ENCODE measurements around the gene KLF9.

KLF9 gene
- 263 reads per million, percentile 94 among the genes with 10 or more reads in this experiment for total RNA-seq

DNA sequence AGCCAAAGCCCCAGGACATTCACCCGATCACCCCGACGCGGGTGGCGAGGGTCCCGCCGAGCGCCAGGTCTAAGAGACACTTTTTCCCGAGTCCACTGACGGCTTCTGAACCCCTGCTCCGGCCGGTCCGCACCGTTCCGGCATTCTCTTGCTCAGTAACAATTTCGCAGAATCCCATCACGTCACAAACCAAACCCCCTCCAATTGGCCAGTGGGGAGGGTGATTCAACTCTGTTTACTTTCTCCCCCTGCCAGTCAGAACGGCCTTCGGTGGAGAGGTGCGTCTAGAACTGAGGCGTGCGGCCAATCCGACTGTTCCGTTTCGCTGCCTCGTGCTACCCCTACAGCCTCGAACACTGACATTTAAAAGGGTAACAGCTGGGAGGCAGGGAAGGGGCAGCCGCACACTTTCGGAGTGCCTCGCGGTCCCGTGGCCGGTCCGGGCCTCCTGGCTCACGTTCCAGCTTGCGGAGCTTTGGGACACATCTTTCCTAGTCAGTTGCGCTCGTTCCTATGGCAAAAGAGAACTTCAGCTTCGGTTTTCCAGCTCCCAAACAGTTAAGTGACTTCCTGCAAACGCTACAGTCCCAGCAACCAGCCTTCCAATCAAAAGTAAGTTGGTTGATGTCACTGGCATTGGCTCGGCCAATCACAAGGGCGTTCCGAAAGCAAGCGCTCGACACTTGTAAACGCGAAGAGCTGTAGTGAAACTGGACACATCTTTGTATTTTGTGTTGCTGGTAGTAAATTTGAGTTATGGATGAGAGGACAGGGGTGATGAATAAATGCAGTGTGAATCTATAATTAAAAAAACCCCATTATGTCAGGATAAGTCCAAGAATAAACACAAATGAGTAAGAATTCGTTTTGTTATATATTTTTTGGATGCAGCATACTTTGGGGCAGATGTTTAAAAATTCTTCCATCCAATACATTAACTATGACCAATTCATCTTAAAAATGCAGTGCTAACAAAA lies at the start of gene KLF9:
TSS of gene KLF9 (minus strand) at position 859 of the 977 bp plus-strand sequence. CDS start 1,294 bp downstream, outside the sequence.
- peak; percentile 88 for DNase-seq

DNA sequence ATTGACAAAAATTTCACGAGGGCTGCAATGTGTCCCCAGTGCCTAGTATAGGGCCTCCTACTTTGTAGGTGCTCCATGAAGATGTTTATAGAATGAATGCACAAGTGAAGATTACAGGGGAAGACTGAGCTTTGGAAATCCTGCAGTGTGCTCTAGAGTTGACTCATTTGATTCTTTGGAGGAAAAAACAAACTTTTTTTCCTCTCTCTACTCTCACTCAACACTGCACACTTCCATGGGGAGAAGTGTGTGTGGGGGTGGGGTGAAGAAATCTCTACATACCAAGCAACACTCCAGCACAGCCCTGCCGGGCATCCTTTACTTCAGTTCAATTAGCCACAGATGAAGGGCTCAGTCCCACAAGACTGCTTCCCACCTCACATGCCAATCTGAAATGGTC lies 49.4 kb upstream of the KLF9 start:
- no peak for DNase-seq

DNA sequence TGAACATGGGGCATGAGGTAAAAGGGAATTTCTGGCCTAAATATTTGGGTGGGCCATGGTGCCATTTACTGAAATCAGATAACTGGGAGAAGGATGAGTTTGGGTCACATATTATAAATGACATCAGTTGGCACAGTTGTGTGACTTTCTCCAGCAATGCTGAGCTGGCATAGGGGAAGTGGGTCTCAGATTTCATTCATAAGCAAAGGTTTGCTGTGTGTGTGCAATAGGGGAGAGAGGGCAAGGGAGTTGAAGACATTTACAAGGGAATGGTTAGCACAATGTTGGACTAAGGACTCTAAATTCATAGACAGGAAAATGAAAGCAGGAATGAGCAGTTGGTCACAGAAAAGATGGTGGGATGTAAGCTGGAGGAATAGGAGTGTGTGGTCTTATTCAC lies 47.8 kb upstream of the KLF9 start:
- DNase-seq = no peak

DNA sequence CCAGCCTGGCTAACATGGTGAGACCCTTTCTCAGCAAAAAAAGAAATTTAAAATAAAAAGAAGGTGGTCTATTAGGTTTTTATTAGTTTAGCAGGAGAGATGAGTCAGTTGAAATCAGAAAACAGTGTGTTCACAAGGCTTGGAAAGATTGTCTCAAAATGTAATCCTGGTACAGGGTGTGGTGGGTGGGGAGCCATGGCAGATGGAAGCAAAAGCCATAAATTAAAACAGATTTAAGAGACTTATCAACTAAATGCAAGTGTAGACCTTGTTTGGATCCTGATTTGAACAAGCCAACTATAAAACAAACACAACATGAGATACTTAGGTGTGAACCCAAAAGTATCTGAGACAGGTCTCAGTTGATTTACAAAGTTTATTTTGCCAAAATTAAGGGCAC lies 42.8 kb upstream of the KLF9 start:
- DNase-seq = no peak

DNA sequence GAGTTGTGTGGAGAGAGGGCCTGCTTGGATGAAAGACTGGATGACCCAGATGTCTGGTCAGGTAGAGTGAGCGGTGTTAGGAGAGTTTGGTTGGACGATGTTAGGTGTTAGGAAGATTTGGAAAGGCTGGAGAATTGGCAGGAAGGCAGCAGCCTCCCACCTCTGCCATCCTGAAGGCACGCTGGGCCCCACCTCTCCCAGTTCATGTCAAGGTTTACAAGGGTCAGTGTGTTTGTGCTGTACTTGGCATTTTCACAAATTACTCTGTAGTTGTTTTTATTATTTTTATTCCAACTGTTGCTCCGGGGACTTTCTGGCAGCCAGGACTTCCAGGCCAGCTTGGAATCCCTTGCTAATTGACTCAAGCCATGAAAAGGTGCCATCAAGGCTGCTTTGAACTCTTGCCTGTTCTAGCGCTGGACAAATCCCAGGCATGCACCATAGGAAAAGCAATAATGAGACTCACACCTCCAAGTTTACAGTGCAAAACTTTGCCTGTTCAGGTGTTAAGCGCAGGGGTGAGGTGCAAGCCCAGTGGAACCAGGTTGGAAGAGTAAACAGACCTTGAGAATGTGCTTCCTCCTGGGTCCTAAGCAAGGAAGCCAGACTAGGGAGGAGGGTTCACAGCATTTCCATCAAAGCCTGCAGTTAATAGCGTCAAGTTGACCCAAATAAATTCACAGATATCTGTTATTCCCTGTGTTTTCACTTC lies 41.7 kb upstream of the KLF9 start:
- DNase-seq = no peak

DNA sequence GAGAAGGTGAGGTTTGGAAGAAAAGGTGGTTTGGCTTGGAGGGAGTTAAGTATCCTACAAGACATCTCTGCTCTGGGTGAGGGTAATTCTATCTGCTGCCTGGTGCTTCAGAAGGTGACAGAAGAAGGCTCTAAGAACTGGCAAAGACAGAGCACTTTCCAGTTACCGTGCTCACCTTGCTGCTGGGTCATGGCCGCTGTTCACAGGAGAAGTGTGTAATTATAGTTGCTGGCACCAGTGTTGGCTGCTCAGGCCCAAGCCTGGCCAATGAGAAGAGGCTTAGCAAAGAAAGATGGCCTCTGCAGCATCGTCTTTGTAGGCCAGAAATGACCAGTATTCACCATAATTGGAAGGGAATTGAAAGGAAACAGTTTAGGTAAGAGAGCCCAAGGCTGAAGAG lies 37.9 kb upstream of the KLF9 start:
- no peak for DNase-seq

DNA sequence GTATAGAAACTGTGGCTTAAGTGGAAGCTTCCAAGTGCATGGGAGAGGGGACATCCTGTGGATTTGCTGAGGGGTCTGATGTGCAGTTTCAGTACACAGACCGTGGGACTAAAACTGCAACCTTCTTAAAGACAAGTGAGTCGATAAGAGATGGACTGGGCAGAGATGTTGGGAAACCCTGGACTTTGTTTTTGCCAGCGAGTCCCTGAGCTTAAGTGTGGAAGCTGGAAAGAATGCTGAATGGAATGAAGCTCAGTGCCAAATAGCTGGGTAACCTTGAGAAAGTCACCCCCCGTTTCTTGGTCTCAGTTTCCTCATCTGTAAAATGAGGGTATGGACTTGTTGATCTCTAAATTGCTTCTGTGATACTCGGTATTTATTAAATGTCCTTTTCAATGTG lies 37.3 kb upstream of the KLF9 start:
- no peak for DNase-seq

DNA sequence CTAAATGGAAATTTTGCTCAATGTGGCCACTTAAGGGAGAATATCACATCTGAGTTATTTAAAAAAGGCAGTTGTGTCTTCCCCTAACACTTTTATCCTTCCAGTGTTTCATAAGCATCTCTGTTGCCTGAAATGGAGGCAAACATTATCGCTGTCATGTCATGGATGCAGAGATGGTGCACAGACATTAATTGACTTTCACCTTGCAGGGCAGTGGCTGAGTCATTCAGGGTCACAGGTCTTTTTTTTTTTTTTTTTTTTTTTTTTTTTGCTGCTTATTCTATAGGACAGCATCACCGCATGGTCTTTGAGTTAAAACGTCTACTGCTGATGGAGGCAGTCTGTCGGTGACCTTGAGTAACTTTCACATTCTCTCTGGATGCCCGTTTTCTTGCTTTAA lies 36.3 kb upstream of the KLF9 start:
- no peak for DNase-seq

DNA sequence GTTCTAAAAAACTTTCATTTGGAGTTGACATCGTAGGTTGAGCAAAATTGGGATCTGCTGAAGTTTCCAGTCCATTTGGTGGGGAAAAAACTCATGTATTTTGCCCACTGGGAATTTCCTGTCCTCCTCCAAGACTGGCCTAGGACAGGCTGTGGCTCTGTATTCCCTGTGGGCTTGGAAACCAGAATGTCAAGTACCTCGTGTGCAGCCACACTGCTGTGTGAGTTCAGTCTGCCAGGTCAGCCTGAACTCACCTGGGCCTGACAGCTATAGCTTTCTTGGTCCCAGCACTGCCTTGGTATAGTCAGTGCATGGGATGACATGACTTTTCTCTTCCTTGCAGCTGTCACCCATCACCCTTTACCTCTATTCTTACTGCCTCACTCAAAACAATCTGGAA lies 35.0 kb upstream of the KLF9 start:
- no peak for DNase-seq

DNA sequence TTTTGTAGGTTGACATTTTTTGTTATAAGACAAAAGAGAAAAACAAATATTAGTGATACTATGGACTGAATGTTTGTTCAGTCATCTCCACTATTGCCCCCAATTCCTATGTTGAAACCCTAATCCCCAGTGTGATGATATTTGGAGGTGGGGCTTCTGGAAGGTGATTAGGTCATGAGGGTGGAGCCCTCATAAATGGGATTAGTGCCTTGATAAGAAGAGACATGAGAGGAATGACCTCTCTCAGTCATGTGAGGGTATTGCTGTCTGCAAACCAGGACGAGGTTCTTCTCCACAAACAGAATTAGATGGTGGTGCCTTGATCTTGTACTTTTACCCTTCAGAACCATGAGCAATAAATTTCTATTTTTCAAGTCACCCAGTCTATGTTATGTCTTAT lies 34.5 kb upstream of the KLF9 start:
- DNase-seq = no peak

DNA sequence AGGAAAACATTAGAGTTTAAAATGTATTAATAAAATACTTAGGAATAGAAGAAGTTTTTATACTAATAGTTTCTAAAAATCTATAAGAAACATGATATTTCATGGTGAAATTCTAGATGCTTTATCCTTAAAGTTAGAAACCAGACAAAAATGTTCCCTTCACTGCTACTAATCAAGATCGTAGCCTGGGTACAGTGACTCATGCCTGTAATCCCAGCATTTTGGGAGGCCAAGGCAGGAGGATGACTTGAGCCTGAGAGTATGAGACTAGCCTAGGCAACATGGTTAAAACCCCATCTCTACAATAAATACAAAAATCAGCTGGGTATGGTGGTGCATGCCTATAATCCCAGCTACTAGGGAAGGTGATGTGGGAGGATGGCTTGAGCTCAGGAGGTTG lies 30.4 kb upstream of the KLF9 start:
- DNase-seq = no peak

DNA sequence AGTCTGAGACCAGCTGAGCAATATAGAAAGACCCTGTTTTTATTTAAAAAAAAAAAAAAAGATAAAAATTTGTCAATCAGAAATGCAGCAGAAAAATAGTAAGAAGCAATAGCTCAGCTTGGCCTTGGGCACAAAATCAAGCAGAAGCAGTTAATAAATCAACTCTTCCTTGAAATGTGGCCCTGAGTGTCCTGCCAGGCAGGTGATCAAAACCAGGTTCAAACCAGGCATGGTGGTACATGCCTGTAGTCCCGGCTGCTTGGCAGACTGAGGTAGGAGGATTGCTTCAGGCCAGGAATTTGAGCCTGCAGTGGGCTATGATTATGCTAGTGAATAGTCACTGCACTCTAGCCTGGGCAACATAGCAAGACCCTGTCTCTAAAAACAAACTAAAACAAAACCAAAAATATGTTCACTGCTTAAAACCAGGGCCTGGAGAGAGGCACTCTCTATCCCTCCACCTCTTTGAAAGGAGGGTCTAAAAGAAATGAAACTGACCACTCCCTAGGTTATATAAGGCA lies 27.9 kb upstream of the KLF9 start:
- no peak for DNase-seq

DNA sequence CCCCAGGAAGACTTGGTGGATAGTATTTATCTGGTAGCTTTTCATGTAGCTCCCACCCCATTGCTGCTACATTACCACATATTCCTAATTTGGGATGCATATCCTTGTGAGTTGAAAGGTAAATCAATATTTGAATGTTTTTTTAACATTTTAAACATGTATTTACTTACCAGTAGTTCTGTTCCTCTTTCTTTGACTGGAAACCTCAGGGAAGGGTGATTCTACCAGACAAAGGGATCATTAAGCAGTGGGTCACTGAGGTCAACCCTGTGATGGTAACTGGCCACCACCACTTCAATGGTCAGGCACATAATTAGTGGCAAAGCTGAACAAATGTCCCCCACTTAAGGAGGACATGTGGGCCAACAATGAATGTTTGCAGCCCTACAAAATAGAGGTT lies 27.2 kb upstream of the KLF9 start:
- no peak for DNase-seq

DNA sequence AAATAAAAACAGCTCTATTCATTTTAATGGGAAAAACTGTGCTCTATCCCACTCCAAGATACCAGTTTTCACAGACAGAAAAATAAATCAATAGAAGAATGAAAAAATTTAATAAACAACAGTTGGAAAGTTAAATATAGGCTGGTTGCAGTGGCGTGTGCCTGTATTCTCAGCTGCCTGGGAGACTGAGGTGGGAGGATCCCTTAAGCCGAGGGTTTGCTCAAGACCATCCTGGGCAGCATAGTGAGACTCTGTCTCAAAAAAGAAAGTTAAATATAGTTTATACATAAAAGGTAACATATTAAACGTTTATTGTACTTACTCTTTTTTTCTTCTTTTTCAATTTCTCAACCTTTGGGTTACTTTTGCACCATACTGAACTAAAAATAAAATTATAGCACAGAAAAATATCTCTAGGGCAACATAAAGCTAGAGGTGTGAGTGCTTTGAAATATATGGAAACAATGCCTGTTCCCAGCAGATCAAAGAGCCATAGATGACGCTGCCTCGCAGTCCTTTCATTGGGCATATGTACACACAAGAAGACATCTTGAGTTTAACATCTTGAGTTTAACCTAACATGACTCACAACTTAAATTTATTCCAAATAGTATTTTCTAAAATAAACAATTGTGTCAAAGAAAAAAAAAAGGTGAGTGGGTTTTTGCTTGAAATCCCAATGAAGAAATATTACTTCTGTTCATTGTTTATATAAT lies 25.7 kb upstream of the KLF9 start:
- no peak for DNase-seq

DNA sequence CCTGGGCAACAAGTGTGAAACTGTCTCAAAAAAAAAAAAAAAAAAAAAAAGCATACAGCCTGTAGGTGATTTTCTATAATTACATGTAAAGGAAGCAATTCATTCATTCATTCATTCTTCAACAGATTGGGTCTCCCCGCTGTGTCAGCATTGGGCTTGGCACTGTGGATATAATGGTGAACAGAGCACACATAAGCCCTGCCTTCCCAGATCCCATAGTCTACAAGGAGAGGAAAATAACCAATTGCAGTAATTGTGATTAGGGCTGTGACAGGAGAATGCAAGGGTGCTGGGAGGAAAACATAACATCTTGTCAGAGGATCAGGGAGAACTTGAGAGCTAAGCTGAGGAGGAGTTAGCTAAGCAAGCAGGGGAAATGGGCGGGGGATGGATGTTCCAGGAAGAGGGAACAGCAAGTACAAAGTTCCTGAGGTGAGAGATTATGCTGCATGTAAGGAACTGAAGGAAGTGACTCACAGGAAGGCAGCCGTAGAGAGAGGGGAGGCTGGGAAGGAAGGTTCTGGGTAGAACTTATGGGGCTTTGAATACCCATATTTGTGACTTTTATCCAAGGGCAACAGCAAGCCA lies 24.0 kb upstream of the KLF9 start:
- DNase-seq = no peak

DNA sequence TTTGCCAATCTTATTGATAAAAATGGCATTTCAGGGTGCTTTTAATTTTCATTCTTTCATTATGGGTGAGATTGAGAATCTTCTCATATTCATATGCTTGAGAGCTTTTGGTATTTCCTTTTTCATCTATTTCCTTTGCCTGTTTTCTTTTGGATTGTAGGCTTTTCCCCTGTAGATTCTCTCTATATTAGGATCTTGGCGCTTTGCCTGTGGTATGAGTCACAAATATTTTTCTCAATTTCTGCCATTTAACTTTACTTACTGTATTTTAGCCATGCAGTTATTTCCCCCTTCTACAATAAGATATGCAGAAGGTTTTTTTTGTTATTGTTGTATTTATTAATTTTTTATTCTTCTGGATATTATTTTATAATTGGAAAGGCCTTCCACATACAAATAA lies 21.5 kb upstream of the KLF9 start:
- DNase-seq = no peak

DNA sequence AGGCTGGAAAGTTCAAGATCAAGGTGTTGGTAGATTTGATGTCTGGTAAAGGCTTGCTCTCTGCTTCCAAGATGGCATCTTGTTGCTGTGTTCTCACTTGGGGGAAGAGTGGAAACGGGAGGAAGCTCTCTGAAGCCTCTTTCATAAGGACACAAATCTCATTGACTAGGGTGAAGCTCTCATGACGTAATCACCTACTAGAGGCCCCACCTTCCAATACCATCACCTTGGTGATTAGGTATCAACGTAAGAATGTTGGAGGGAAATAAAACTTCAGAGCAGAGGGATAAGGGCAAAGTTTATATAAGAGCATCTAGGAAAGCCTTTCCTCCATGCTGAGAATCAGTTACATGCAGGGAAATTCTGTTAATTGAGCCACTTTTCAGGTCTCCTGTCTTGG lies 15.4 kb upstream of the KLF9 start:
- DNase-seq = no peak

DNA sequence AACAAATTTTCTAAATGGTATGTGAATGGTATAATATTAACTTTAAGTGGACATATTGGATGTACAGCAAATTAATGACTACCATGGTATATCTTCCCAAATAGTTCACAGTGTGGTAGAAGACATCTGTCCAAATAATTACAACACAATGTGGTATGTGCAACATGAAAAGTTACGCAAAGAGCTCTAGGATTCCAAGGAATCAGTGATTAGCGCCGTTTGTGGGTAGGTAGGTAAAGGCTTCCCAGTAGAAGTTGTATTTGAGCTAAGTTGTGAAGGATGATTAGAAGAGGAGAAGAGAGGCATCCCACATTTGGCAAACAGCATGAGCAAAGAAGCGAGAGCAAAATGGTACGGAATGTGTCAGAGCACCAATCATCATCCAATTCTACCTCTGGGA lies 14.3 kb upstream of the KLF9 start:
- no peak for DNase-seq

DNA sequence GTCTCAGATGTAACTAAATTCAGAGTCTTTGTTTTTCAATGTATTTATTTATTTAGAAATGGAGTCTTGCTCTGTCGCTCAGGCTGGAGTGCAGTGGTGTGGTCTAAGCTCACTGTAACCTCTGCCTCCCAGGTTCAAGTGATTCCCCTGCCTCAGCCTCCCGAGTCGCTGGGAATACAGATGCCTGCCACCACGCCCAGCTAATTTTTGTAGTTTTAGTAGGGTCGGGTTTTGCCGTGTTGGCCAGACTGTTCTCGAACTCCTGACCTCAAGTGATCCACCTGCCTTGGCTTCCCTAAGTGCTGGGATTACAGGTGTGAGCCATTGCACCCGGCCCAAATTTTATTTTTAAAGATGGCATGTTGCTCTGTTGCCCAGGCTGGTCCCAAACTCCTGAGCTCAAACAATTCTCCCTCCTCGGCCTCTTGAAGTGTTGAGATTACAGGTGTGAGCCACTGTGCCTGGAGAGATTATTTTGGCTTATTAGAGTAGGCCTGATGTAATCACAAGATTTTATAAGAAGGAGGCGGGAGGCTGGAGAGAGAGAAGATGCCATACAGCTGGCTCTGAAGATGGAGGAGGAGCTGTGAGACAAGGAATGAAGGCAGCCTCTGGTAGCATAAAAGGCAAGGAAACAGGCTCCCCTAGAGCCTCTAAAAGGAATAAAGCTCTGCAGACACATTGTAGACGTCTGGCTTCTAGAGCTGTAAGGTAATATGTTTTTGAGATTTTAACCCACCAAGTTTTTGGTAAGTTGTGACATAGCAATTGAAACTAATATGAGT lies 12.9 kb upstream of the KLF9 start:
- DNase-seq = no peak

DNA sequence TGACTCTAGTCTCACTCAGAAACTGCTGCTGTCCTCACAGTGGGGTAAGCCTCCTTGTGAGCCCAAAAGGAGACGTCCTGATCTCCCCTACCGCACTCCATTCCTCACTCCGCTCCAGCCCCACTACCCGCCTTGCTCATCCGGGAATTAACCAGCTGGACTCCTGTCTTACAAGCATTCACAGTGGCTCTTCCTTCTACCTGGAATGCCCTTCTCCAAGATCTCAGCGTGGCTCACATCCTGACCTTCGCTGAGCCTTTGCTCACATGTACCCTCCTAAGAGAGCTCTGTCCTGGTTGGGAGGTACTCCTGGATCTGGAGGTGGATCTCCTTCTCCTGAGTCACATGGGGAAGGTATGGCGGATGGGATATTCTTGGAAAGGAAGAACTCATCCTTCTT lies 10.7 kb upstream of the KLF9 start:
- DNase-seq = no peak

DNA sequence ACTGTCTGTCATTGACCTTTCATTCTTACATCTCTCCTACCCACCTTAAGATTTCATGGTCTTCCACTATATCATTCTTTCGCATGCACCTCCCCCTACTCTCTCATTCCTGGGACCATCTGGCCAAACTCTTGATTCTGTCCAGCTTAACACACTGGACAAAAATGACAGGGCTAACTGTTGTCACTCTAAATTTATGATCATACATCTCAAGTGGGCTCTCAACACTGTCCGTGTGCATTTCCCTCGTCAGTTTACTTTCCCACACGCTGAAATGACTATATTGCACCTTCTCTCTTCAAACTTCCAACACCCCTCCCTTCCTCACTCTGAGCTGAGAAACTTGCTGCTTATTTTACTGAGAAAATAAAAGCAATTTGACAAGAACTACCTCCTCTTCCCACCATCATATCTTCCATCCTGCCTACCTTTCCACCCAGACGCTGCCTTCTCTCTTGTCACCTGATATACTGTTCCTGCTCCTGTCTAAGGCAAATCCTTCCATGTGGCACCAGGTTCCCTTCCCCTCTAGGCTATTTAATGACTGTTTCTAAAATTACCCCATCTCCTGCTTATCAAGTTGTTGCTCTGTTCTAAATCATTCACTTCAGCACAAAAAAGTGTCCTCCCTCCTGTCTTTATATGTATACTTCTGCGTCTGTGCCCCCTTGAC lies 8.1 kb upstream of the KLF9 start:
- DNase-seq = no peak
